SK-N-SH treated with all-trans-retinoic acid at 6 μM for 48 hours (cell line): ENCODE measurements around the gene SPRED3.

Experiments
- CREB5 ChIP-seq: fragments of 250-450 bp; sonication (Bioruptor Pico); IDR thresholded peaks from 2 replicates; pipeline ENCODE4 v1.5.1; 2020; ENCODE audit warnings: low read depth, mild to moderate bottlenecking, moderate library complexity
- CSRNP3 ChIP-seq: fragments of 250-450 bp; sonication (Bioruptor Pico); IDR thresholded peaks from 2 replicates; pipeline ENCODE4 v1.5.1; 2021; ENCODE audit warnings: mild to moderate bottlenecking, moderate library complexity
- PATZ1 ChIP-seq: fragments of 250-450 bp; sonication (Bioruptor Pico); IDR thresholded peaks from 2 replicates; pipeline ENCODE4 v1.8.0; 2020; ENCODE audit warnings: mild to moderate bottlenecking, moderate library complexity, borderline replicate concordance
- RARB ChIP-seq: fragments of 250-450 bp; sonication (Bioruptor Pico); IDR thresholded peaks from 2 replicates; pipeline ENCODE4 v1.8.0; 2021; ENCODE audit warnings: mild to moderate bottlenecking, moderate library complexity
- ZC3H10 ChIP-seq: fragments of 250-450 bp; sonication (Bioruptor Pico); IDR thresholded peaks from 2 replicates; pipeline ENCODE4 v1.5.1; 2021; ENCODE audit warnings: mild to moderate bottlenecking, moderate library complexity
- ZFP3 ChIP-seq: fragments of 250-450 bp; sonication (Bioruptor Pico); IDR thresholded peaks from 2 replicates; pipeline ENCODE4 v1.5.0; 2020; ENCODE audit warnings: mild to moderate bottlenecking, moderate library complexity
- ZNF70 ChIP-seq: fragments of 450-650 bp; formaldehyde crosslinking; IDR thresholded peaks from 2 replicates; pipeline ENCODE4 v1.5.0; 2020; ENCODE audit warnings: mild to moderate bottlenecking, moderate library complexity
- ZNF8 ChIP-seq: fragments of 450-650 bp; formaldehyde crosslinking; IDR thresholded peaks from 2 replicates; pipeline ENCODE4 v1.5.0; 2020; ENCODE audit warnings: mild to moderate bottlenecking, moderate library complexity

GRCh38 chr19:38383743-38384142, 4.8 kb upstream of the SPRED3 start:
- TF ChIP-seq CREB5 (CRISPR knock-in tag) (no peak), ZNF8 (CRISPR knock-in tag) (no peak), RARB (CRISPR knock-in tag) (no peak), ZC3H10 (CRISPR knock-in tag) (no peak), PATZ1 (no peak), ZFP3 (CRISPR knock-in tag) (no peak), CSRNP3 (CRISPR knock-in tag) (no peak), ZNF70 (no peak)
